C4-2B (cell line): Measurements from ENCODE around the gene COX7A2L.
A peak's percentile ranks its signal among the peaks of the same experiment; 100 is the strongest.

Source experiments
- H3K27ac ChIP-seq: fragments of 450-650 bp; 2 replicates; pipeline ENCODE4 v1.5.1; 2017
- CTCF ChIP-seq: fragments of 450-650 bp; conservative IDR thresholded peaks from 2 replicates; pipeline ENCODE4 v1.5.1; 2017; ENCODE audit warnings: mild to moderate bottlenecking
- ZFX ChIP-seq: fragments of 450-650 bp; IDR thresholded peaks from 2 replicates; pipeline ENCODE4 v1.6.1; 2017

Gene COX7A2L

GRCh38 chr2:42334220-42334619 lies 26.8 kb downstream of the COX7A2L start:
- no peak overlapping the region for H3K27ac ChIP-seq
- no peak for TF ChIP-seq CTCF
- no peak for TF ChIP-seq ZFX

- TF ChIP-seq CTCF: no peak
- no peak for TF ChIP-seq ZFX
- H3K27ac ChIP-seq: no peak overlapping the region
These were observed 27.4 kb downstream of the COX7A2L start for GRCh38 chr2:42333579-42333978.

- no peak for TF ChIP-seq CTCF
- no peak for TF ChIP-seq ZFX
- no peak overlapping the region for H3K27ac ChIP-seq
These were observed 28.4 kb downstream of the COX7A2L start for GRCh38 chr2:42332575-42332974.

GRCh38 chr2:42331569-42332284 lies 29.3 kb downstream of the COX7A2L start:
- TF ChIP-seq CTCF: no peak
- no peak for TF ChIP-seq ZFX
- no peak overlapping the region for H3K27ac ChIP-seq

- H3K27ac ChIP-seq: no peak overlapping the region
- no peak for TF ChIP-seq ZFX
- TF ChIP-seq CTCF: no peak
These were observed 31.3 kb downstream of the COX7A2L start for GRCh38 chr2:42329736-42330135.

GRCh38 chr2:42328923-42329322 lies 32.1 kb downstream of the COX7A2L start:
- TF ChIP-seq CTCF (no peak), ZFX (no peak)

GRCh38 chr2:42328148-42328833 lies 32.7 kb downstream of the COX7A2L start:
- no peak overlapping the region for H3K27ac ChIP-seq
- TF ChIP-seq CTCF (peak; percentile 50), ZFX (no peak)

More at GRCh38 chr2:42328923-42329322, 32.1 kb downstream of the COX7A2L start:
- no peak overlapping the region for H3K27ac ChIP-seq
